DMS 273 (cell line): ENCODE results near the gene KLF17.
"Not testable (repeated sequence)": the region's sequence is repeated elsewhere in the genome, so short reads cannot be mapped to it uniquely, and the experiment has no call there.

Source experiments
- DNase-seq: peaks from one replicate; lab custom pipeline; 2025; ENCODE audit not compliant: unreplicated experiment; lab: John Stamatoyannopoulos, UW

Gene KLF17

DNA sequence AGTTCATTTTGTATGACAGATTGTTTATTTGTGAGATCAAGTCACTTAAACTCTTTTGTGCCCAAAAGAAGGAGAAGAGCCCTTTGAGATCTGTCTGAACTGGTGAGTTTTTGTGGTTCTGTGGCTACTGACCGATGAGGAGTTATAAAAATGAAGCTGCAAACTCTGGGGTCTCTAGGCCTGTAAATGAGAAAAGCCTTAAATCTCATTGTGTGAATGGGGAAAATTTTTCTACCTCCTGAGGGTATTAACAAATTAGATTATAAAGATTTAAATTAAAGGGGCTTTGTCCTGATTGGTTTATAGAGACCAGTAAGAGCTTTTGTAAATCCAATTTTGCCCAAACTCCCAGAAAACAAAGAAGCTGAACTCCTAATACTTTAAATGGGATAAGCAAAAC lies 9.7 kb upstream of the KLF17 start:
- DNase-seq, result no peak

DNA sequence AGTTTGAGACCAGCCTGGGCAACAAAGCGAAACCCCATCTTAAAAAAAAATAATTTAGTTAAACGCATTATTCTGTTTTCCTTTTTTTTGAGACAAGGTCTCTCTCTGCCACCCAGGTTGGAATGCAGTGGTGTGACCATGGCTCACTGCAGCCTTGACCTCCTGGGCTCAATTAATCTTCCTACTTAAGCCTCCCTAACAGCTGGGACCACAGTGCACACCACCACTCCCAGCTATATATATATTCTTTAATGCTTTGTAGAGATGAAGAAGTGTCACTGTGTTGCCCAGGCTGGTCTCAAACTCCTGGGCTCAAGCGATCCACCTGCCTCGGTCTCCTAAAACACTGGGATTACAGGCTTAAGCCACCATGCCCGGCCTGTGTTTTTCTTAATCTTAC lies 7.7 kb upstream of the KLF17 start:
- no peak for DNase-seq

GRCh38 chr1:44111861-44112260 lies 6.8 kb upstream of the KLF17 start:
- no peak for DNase-seq

GRCh38 chr1:44112486-44112885 lies 6.1 kb upstream of the KLF17 start:
- no peak for DNase-seq

GRCh38 chr1:44113095-44113609 lies 5.5 kb upstream of the KLF17 start:
- DNase-seq, result no peak

- DNase-seq, result peak; percentile 15
Measured at GRCh38 chr1:44114098-44114497, 4.5 kb upstream of the KLF17 start.

DNA sequence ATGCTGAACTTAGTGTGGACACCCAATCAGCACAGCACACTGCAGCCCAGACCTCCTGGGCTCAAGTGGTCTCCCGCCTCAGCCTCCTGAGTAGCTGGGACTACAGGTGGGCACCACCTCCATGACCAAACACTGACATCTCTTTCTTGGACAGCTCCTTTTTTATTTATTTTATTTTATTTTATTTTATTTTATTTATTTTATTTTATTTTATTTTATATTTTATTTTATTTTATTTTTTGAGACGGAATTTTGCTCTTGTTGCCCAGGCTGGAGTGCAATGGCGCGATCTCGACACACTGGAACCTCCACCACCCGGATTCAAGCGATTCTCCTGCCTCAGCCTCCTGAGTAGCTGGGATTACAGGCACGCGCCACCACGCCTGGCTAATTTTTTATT lies 1.3 kb upstream of the KLF17 start:
- not testable (repeated sequence) for DNase-seq

- no peak for DNase-seq
Measured at GRCh38 chr1:44119525-44119924, 904 bp downstream of the KLF17 start.

- no peak for DNase-seq
Measured at GRCh38 chr1:44120398-44120949, 1.9 kb downstream of the KLF17 start.

DNA sequence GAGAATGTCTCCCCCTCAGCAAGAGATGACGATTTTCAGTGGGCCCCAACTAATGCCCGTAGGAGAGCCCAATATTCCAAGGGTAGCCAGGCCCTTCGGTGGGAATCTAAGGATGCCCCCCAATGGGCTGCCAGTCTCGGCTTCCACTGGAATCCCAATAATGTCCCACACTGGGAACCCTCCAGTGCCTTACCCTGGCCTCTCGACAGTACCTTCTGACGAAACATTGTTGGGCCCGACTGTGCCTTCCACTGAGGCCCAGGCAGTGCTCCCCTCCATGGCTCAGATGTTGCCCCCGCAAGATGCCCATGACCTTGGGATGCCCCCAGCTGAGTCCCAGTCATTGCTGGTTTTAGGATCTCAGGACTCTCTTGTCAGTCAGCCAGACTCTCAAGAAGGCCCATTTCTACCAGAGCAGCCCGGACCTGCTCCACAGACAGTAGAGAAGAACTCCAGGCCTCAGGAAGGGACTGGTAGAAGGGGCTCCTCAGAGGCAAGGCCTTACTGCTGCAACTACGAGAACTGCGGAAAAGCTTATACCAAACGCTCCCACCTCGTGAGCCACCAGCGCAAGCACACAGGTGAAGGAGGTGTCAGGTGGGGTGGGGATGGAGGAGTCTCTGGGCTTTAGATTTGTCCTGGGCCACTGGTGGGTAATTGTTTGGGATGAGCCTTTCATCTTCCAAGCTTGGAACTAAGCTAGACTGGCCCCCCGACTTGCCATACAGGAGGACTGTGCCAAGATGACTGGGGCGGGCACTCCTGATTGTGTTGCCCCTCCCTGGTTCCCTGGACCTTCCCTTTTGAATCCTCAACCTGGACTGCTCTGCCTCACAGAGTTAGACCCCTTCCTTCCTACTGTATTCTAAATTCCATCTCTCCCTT lies 11.2 kb downstream of the KLF17 start:
- no peak for DNase-seq

DNA sequence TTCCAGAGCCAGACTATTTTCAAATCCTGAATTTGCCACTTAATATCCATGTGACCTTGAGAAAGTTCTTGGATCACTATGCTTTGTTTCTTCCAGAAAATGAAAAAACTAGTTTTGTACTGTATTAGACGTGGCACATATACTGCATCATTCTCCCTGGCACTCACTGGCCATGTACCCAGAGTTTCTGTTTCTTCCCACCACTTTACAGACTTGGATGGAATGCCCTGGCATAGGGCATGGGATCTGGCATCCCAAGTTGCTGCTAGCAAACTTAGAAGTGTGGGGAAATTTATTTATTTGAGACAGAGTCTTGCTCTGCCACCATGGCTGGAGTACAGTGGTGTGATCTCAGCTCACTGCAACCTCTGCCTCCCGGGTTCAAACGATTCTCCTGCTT lies 12.8 kb downstream of the KLF17 start:
- no peak for DNase-seq

GRCh38 chr1:44134071-44134920 lies 15.7 kb downstream of the KLF17 start:
- no peak for DNase-seq

DNA sequence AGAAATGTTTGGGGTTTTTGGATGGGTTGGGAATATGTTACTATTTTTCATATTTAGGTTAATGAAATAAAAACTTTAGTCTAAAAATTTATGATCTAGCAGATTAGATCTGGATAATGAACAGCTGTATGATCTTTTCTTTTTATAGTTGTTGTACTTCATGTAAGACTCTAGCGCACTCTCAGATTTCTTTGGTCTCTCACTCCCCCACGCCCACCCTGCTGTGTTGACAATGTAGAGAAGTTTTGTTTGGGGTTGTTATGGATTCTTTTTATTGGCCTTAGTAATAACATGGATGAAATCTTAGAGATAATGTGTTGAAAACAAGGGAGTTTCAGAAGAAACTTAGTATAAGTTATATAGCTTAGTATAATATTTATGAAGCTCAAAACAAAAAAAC lies 17.3 kb downstream of the KLF17 start:
- DNase-seq, result no peak

GRCh38 chr1:44138239-44138638 lies 19.6 kb downstream of the KLF17 start:
- no peak for DNase-seq

DNA sequence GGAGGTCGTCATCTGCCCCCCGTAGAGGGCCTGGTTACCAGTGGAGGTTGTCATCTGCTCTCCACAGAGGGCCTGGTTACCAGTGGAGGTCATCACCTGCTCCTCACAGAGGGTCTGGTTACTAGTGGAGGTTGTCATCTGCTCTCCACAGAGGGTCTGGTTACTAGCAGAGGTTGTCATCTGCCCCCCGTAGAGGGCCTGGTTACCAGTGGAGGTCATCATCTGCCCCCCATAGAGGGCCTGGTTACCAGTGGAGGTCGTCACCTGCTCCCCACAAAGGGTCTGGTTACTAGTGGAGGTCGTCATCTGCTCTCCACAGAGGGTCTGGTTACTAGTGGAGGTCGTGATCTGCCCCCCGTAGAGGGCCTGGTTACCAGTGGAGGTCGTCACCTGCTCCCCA lies 20.9 kb downstream of the KLF17 start:
- not testable (repeated sequence) for DNase-seq

DNA sequence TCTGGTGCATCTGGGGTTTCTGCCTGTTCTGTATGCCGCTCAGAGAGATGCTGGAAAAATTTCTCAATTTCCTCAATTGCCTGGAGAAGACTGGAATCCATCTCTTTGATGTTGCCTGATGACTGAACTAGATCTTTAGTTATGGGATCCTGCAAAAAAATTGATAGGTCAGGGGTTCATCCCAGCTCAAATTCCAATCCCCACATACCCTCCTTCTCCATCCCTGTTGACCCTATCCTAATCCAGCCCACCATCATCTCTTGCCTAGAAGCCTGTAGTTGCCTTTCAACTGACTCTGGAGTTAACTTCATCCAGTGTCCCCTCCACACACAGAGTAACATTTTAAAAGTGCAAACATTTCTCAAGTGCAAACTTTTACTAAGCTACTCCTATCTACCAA lies 22.9 kb downstream of the KLF17 start, which contains the start of gene KLF18:
TSS of gene KLF18 (minus strand) at position 101 of the 400 bp plus-strand sequence. CDS start at position 101, 0 bp downstream.
- DNase-seq, result no peak

- peak; percentile 22 for DNase-seq
Measured at GRCh38 chr1:44144962-44145756, 26.5 kb downstream of the KLF17 start.

DNA sequence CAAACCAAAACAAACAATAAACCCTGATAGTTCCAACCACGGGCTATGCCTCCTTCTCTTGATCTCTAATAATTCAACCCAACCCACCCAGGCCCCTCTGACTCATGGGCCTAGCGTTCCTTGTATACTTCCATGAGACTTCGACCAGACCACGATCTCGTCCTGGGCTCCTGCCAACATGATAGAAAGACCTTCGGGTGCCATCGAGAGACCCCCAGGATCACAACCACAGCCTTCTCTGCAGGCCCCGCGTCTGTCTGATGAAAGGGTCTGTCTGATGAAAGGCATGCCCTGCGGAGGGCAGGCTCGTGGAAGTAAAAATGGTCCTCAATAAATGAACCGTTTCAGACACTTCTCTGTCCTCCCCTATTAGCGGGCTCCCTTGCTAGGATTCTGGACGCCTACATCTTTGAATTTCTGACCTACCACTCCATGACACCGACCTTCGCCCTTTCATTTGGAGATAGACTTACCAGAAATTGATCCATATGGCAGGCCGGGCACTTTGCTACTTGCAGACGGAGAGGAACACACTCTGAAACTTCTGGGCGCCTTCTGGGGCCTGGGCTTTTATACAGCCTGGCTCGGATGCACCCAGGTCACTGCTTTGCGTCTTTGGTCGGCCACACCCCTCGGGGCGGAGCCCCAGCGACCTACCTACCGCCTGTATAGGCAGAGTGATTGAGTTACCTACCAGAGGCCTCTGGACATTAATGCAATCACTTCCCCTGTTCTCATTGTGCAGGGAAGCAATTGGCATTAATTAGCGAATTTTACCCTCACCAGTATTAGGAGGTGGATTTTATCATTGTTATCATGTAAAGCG lies 28.1 kb downstream of the KLF17 start:
- DNase-seq, result no peak

DNA sequence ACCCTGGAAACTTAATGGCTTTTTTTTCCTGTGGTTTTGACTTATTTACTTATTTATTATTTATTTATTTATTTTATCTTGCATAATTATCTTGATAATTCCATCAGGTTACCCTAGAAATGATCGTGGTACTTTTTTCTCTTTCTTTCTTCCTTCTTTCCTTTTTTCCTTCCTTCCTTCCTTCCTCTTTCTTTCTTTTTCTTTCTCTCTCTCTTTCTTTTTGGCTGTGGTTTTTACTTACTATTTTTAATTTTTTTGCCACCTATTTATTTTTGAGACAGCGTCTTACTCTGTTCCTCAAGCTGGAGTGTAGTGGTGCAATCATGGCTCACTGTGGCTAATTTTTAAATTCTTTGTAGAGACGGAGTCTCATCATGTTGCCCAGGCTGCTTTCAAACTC lies 29.0 kb downstream of the KLF17 start:
- DNase-seq, result no peak

DNA sequence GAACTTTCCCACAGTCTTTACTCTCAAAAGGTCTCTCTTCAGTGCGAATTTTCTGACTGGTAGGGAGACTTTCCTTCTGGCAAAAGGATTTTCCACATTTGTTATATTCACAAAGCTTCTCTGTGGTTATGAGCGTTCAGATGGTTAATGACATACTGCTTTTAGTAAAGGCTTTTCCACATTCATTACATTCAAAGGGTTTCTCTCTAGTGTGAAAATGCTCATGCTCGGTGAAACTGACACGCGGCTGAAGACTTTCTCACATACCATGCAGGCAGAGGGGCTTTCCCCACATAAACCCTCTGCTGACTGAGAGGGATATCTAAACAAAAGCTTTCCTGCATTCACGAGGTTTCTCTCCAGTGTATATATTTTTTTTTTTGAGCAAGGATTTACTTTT lies 32.7 kb downstream of the KLF17 start:
- no peak for DNase-seq
